ENCODE results near the gene PSMB2.

DNA sequence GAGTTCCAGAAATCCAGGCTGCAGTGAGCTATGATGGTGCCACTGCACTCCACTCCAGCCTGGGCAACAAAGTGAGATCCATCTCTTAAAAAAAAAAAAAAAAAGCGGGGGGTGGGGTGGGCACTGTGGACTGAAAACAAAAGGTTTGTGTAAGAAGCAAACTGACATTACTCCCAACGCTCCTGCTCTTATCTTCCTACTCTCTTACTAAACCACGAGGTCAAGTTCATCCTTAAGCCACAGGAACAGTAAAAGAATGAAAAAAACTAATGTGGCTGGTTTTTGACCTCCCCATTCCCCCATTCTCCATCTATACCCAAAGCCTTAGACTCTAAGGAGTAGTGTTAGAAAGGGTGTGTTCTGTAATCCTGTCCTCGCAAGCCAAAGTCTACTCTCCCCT is 37.4 kb downstream of the PSMB2 start:
- TF ChIP-seq, protein P1, sequence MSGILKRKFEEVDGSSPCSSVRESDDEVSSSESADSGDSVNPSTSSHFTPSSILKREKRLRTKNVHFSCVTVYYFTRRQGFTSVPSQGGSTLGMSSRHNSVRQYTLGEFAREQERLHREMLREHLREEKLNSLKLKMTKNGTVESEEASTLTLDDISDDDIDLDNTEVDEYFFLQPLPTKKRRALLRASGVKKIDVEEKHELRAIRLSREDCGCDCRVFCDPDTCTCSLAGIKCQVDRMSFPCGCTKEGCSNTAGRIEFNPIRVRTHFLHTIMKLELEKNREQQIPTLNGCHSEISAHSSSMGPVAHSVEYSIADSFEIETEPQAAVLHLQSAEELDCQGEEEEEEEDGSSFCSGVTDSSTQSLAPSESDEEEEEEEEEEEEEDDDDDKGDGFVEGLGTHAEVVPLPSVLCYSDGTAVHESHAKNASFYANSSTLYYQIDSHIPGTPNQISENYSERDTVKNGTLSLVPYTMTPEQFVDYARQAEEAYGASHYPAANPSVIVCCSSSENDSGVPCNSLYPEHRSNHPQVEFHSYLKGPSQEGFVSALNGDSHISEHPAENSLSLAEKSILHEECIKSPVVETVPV (CRISPR knock-in tag; IDR thresholded peaks at IDR 0.05): no peak
- TF ChIP-seq TCF4 (CRISPR knock-in tag; IDR thresholded peaks at IDR 0.05; ENCODE audit: borderline replicate concordance) (no peak), RARB (CRISPR knock-in tag; IDR thresholded peaks at IDR 0.05) (no peak), ZNF565 (CRISPR knock-in tag; conservative IDR thresholded peaks at IDR 0.05; ENCODE audit: low read depth) (no peak), BACH2 (CRISPR knock-in tag; IDR thresholded peaks at IDR 0.05; ENCODE audit: borderline replicate concordance) (no peak), ISL1 (CRISPR knock-in tag; IDR thresholded peaks at IDR 0.05) (no peak), PPARA (CRISPR knock-in tag; IDR thresholded peaks at IDR 0.05; ENCODE audit: borderline replicate concordance) (no peak), ARNTL (CRISPR knock-in tag; IDR thresholded peaks at IDR 0.05; ENCODE audit: borderline replicate concordance, low read depth) (no peak), ESRRG (CRISPR knock-in tag; IDR thresholded peaks at IDR 0.05) (no peak), ZFP3 (CRISPR knock-in tag; IDR thresholded peaks at IDR 0.05) (no peak)
- TF ChIP-seq, protein P2, sequence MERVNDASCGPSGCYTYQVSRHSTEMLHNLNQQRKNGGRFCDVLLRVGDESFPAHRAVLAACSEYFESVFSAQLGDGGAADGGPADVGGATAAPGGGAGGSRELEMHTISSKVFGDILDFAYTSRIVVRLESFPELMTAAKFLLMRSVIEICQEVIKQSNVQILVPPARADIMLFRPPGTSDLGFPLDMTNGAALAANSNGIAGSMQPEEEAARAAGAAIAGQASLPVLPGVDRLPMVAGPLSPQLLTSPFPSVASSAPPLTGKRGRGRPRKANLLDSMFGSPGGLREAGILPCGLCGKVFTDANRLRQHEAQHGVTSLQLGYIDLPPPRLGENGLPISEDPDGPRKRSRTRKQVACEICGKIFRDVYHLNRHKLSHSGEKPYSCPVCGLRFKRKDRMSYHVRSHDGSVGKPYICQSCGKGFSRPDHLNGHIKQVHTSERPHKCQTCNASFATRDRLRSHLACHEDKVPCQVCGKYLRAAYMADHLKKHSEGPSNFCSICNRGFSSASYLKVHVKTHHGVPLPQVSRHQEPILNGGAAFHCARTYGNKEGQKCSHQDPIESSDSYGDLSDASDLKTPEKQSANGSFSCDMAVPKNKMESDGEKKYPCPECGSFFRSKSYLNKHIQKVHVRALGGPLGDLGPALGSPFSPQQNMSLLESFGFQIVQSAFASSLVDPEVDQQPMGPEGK (CRISPR knock-in tag; IDR thresholded peaks at IDR 0.05; ENCODE audit: borderline replicate concordance): no peak
- TF ChIP-seq, protein P3, sequence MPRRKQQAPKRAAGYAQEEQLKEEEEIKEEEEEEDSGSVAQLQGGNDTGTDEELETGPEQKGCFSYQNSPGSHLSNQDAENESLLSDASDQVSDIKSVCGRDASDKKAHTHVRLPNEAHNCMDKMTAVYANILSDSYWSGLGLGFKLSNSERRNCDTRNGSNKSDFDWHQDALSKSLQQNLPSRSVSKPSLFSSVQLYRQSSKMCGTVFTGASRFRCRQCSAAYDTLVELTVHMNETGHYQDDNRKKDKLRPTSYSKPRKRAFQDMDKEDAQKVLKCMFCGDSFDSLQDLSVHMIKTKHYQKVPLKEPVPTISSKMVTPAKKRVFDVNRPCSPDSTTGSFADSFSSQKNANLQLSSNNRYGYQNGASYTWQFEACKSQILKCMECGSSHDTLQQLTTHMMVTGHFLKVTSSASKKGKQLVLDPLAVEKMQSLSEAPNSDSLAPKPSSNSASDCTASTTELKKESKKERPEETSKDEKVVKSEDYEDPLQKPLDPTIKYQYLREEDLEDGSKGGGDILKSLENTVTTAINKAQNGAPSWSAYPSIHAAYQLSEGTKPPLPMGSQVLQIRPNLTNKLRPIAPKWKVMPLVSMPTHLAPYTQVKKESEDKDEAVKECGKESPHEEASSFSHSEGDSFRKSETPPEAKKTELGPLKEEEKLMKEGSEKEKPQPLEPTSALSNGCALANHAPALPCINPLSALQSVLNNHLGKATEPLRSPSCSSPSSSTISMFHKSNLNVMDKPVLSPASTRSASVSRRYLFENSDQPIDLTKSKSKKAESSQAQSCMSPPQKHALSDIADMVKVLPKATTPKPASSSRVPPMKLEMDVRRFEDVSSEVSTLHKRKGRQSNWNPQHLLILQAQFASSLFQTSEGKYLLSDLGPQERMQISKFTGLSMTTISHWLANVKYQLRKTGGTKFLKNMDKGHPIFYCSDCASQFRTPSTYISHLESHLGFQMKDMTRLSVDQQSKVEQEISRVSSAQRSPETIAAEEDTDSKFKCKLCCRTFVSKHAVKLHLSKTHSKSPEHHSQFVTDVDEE (CRISPR knock-in tag; IDR thresholded peaks at IDR 0.05): no peak

Data from SK-N-SH treated with all-trans-retinoic acid at 6 μM for 48 hours (cell line).